ENCODE data around the gene ABLIM2. TPM values are rescaled to one million over a fixed set of nuclear protein-coding genes. Genes with fewer than 3 reads are reported as not detected.

The ABLIM2 gene
- total RNA-seq, 1 experiment from 2014 or later, result 1.0 TPM

DNA sequence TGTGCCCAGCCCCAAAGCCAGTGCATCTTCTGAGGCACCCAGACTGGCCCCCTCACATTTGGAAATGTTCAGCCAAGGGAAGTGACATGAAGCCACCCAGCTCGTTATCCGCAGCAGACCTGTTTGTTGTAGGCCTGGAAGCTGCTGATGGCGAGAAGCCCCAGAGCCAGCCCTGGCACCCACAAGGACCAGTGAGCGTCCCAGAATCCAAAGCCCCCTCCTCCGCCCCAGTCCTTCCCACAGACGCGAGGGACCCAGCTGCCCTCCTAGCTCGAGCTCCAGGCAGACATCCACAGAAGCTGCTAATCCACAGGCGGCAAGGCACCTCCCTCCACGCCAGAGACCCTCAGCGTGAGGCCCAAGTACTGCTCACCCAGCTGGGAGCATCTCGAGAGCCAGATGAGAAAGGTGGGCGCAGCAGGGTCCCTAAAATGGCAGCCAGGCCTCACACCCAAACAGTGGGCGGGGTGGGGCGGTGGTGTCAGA lies 7.4 kb downstream of the ABLIM2 start:
- H3K4ac ChIP-seq (ENCODE audit: low read depth, low read length), result no peak overlapping the region
- H3K79me1 ChIP-seq (ENCODE audit: insufficient read depth, low read depth, low read length, poor library complexity, severe bottlenecking), result no peaks in the 10 kb centered on the region
- H3K27me3 Mint-ChIP-seq (ENCODE audit: low read depth), result peaks cover 11% of the 10 kb centered on the region

More for the DNA sequence above, 7.4 kb downstream of the ABLIM2 start:
- Histone ChIP-seq H3K18ac (ENCODE audit: insufficient read length, low read depth, low read length) (no peak overlapping the region), H2BK5ac (ENCODE audit: insufficient read length, low read length) (no peak overlapping the region), H2AK5ac (ENCODE audit: insufficient read length, low read length) (no peak overlapping the region), H2BK120ac (ENCODE audit: low read depth, low read length, poor library complexity, severe bottlenecking) (no peak overlapping the region), H3K56ac (ENCODE audit: insufficient read length, low read depth, low read length) (no peak overlapping the region), H3K9ac (ENCODE audit: extremely low read depth, insufficient read length, low read length) (no peak overlapping the region), H3K79me2 (ENCODE audit: insufficient read depth, low read length) (no peaks in the 10 kb centered on the region), H3T11ph (ENCODE audit: low read length) (no peak overlapping the region), H3K14ac (ENCODE audit: insufficient read depth, low read length) (no peak overlapping the region; the same call in 1 of the 2 replicates), H4K91ac (ENCODE audit: insufficient read length, low read depth, low read length) (no peak overlapping the region), H3K23me2 (ENCODE audit: insufficient read length, low read depth, low read length, poor library complexity, severe bottlenecking) (no peaks in the 10 kb centered on the region), H4K8ac (replicated peaks; ENCODE audit: insufficient read length, low read depth, low read length) (no peak overlapping the region), H3K4me2 (ENCODE audit: insufficient read depth, insufficient read length, low read length) (no peak overlapping the region), H3K4me1 (ENCODE audit: insufficient read depth, low read length) (no peaks in the 10 kb centered on the region; the same call in 1 of the 2 replicates), H2BK12ac (ENCODE audit: insufficient read length, low read depth, low read length) (no peak overlapping the region), H2BK20ac (ENCODE audit: low read depth, low read length, poor library complexity, severe bottlenecking) (no peak overlapping the region), H3K23ac (ENCODE audit: insufficient read length, low read depth, low read length) (no peak overlapping the region), H3K9me3 (ENCODE audit: control insufficient read depth, low read depth, low read length) (no peaks in the 10 kb centered on the region), H3K27me3 (ENCODE audit: insufficient read depth, low read length) (no peaks in the 10 kb centered on the region), H4K20me1 (ENCODE audit: control insufficient read depth, insufficient read depth, insufficient read length) (no peaks in the 10 kb centered on the region), H2AFZ (ENCODE audit: low read length) (no peak overlapping the region), H3K27ac (ENCODE audit: insufficient read length, low read depth, low read length) (no peak overlapping the region), H4K5ac (ENCODE audit: insufficient read length, low read depth, low read length) (no peak overlapping the region), H2BK15ac (ENCODE audit: low read depth, low read length) (no peak overlapping the region)
- no peaks in the 10 kb centered on the region for H3K9me3 Mint-ChIP-seq
- no CpG with 5 or more reads among the region's 15 CpGs for WGBS (ENCODE audit: extremely low coverage, insufficient read length, low lambda C conversion rate)
- DNase-seq, result no peak
- TF ChIP-seq, protein P1, sequence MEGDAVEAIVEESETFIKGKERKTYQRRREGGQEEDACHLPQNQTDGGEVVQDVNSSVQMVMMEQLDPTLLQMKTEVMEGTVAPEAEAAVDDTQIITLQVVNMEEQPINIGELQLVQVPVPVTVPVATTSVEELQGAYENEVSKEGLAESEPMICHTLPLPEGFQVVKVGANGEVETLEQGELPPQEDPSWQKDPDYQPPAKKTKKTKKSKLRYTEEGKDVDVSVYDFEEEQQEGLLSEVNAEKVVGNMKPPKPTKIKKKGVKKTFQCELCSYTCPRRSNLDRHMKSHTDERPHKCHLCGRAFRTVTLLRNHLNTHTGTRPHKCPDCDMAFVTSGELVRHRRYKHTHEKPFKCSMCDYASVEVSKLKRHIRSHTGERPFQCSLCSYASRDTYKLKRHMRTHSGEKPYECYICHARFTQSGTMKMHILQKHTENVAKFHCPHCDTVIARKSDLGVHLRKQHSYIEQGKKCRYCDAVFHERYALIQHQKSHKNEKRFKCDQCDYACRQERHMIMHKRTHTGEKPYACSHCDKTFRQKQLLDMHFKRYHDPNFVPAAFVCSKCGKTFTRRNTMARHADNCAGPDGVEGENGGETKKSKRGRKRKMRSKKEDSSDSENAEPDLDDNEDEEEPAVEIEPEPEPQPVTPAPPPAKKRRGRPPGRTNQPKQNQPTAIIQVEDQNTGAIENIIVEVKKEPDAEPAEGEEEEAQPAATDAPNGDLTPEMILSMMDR (conservative IDR thresholded peaks at IDR 0.05), result no peak
- no peak overlapping the region for H3K27ac Mint-ChIP-seq
- H3K36me3 Mint-ChIP-seq (ENCODE audit: insufficient read depth in 1 of 3, low read depth in 3 of 3), result no peaks in the 10 kb centered on the region
- peaks cover 11 to 20% of the 10 kb centered on the region in 2 experiments for H3K4me1 Mint-ChIP-seq
- no peak overlapping the region for H3K4me3 Mint-ChIP-seq
